HG02870 (cell line): ENCODE results near the gene DLGAP4.

Source experiments
- ATAC-seq: cut with Tn5 transposase; IDR thresholded peaks from one replicate; pipeline ENCODE4 v1.9.1; 2021; ENCODE audit warnings: mild to moderate bottlenecking, moderate library complexity; ENCODE audit not compliant: unreplicated experiment

Gene DLGAP4

DNA sequence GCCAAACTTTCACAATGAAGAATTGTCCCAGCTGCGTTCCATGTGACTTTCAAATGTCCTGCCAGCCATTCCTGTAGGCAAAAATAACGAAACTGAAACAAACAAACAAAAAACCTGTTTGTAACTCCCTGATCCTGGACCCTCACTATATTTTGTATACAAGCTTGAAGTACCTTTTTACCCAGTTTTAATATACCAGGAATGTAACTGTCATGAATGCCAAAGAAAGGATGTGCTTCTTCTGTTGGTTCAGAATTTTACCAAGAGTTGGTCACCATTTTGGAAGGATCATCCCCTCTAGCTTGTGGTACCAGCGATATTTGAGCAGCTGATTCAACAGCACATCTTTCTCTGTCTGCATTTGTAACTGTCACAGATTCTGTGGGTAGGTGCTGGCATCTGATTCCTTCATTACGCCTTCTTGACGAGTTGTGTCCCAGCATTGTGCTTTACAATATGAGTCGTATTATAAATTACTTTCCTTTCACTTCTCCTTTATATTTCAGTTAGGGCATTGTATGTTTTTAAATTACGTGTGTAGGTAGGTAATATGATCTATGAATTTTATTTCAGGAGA, 93.9 kb downstream of the DLGAP4 start:
- ATAC-seq: no peak

DNA sequence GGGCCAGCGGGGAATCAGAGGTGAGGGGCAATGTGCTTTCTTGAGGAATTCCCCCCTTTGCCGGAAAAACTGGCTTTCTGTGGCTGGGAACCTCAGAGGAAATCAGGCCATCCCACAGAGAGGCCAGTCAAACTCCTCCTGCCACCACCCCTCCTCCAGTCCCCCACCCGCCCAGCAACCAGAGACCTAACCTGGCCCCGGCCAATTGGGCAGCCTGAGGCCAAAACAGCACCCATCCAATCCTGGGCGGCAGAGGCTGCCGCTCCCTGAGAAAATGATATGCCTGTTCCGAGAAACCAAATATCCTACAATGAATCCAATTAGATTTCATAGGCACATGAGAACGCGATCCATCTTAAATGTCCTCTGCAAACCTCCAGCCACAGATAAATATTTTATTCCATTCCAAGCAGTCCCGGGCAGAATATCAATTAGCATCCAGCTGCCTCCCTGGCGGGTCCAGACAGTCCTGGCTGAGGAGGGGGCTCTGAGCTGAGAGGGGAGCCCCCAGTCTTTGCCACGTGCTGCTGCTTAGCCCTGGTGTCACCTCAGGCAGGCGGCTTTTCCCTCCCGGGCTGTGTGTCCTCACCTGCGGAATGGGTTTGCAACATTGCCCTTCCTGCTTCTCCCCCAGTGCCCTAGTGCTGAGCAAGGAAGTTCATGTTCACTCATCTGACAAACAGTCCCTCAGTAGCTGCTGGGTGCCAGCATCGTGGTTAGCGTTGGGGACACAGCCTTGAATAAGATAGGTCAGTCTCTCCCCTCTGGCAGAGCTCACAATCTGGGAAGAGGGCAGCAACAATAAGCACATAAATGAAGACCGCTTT, 95.0 kb downstream of the DLGAP4 start:
- no peak for ATAC-seq

DNA sequence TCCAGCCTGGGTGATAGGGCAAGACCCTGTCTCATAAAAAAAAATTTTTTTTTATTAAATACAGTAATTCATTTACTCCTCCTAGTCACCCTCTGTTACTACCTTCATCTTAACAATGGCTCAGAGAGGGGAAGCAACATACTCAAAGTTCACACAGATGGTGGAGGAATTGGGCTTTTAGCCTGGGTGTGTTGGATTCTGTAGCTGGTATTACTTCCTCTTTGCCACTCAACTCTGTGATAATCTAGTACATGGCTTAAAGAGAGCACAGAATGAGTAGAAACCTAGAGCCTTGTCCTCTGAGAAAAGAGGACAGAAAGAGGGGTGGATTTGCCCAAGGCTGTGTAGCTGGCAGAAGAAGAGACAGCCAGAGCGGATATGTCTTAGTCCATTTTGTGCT, 96.6 kb downstream of the DLGAP4 start:
- ATAC-seq: no peak

DNA sequence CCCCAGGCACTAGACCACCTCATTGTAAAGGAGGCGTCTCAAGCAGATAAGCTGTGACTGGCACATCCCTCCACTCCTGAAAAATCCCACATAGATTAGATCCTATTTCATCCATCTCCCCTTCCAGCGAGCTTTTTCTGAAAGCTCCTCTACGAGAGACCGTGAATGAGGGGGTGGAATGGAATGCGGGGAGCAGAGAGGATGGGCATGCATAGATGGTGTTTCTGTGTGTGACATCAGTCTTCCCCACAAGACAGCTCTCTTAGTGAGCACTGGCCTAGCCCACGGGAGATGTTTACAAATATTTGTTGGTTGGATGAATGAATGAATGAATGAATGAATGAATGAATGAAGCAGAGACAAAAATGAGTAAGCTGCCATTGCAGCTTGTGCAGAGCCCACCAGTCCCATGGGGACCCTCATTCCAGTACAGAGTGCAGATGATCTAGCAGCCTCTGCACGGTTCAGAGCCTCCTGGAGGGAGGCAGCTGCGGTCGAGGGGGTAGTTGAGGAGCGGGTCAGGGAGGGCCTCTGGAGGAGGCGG, 98.4 kb downstream of the DLGAP4 start:
- no peak for ATAC-seq

DNA sequence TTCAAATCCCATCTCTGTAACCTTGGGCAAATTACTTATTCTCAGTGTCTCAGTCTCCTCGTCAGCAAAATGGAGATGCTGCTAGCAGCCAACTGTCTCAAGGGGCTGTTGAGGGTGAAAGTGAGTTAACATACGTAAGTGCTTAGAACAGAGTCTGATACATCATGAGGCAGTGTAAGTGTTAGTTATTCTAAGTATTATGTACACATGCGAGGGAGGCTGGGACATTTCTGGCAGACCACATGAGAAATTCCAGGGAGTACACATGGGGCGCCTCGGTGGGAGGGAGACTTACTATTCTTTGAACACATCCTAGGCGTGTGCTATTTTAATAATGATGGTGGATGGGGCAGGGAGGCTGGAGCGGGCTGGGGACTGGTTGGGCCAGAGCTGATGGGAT, 99.1 kb downstream of the DLGAP4 start:
- no peak for ATAC-seq

DNA sequence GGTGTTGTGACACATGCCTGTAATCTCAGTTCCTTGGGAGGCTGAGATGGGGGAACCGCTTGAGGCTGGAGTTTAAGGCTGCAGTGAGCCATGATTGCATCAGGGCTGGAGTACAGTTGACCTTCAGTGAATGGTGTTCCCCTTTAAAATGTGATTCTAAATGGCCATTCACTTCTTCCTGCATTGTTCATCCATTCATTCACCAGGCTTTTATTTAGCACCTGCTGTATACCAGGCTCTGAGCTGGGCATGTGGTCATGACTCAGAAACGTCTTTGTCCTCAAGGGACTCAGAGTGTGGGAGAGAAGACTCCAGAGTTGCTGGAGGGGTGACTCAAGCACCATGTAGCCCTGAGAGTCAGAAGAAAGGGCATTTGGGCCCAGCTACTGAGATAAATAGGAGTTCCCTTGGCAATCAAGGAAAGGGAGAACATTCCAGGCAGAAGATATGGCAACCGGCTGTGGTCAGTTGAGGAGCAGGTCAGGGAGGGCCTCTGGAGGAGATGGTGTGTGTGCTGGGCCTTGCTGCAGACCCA, 101.1 kb downstream of the DLGAP4 start:
- no peak for ATAC-seq

DNA sequence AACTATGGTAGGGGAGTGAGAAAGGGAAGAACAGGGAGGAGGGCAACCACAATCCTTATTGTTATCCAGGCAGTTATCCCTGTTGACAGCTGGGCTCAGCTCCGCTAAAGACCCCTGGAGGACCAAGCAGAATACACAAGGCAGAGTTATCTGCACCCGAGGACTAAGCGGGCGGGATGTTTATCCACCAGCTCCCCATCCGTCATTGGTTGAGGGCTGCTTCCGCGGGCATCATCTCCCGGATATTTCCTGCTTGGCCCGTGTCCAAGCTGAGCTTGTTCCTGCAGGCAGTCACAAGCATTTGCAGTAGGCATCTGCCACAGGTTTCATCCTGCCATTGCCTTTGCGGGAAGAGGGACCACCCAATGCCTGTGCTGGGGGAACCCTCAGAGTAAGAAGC, 102.1 kb downstream of the DLGAP4 start:
- ATAC-seq: no peak

DNA sequence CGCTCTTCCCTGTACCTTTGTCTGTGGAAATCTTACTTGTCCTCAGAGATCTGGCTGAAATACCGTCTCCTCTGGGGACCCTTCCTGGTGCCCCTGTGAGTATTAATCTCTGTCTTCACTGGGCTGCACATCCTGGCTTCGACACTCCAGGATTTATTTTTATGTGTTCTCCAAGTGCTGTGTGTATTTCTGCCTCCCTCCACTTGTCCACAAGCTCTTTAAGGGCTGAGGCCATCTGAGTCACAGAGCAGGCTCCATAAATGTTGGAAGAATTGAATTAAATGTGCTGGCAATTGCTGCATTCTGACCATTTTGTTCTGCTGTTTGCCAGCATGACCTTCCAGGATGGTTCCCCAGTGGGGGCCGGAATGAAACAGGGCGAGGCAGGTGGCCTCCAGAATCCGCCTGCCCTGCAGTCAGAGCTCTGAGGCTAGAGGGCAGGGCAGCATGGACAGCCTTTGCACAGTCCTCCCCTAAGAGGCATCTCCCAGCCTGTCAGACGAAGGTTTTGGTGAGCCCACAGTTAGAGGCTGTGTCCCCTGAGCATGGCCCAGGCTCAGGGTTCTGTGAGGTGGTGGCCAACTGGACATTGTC, 105.8 kb downstream of the DLGAP4 start:
- no peak for ATAC-seq

DNA sequence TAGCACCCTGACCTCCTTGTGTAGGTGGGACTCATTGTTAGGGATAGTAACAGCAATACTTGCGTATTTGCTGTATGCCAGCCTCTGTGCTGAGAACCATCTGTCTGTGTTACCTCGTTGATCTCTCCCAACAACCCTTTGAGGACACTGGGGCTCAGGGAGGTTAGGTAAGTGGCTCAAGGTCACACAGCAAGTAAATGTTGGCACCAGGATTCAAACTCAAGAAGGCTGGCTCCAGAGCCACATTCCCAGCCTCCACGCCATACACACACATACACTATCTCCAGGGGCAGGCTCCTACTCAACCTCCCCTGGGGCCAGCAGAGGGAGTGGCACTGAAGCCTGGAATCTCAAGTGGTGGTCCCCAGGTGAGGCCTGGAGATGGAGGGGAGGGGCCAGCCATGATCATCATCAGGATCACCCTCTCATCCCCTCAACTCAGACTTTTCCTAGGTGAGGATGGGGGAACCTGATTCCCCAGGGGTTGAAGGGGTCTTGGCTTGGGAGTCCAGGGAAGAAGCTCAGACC, 109.4 kb downstream of the DLGAP4 start:
- ATAC-seq: no peak

DNA sequence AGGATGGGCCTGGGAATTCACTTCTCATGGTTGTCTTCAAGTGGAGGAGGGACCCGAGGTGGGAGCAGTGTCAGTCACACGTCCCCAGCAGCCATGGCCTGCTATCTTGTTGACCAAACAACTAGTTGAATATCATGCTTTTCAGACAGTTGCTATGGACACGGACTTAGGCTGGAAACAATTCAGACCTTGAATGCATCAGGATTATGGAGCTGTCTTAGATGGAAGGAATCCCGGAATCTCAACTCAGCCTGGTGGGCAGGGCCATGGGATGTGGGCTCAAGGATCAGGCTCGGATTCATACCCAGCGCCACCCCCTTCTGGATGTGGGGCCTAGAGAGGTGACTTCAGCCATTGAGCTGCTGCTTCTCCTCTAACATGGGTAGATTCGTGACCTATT, 112.6 kb downstream of the DLGAP4 start:
- ATAC-seq: no peak

DNA sequence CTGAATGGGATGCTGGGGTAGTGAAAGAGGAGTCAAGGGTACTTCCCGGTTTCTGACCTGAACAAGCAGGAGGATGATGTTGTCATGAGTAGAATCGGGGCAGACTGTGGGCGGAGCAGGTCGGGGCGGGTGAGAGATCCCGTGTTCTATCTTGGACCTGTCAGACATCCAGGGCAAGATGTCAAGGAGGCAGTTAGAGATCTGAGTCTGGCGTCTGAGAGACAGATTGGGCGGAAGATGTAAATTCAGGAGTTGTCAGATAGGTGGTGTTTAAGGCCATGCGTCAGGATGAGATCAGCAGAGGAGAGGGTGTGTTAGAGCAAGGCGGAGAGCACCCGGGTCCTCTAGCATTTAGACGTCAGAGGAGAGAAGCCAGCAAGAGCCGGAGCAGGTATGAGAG, 115.5 kb downstream of the DLGAP4 start:
- no peak for ATAC-seq

DNA sequence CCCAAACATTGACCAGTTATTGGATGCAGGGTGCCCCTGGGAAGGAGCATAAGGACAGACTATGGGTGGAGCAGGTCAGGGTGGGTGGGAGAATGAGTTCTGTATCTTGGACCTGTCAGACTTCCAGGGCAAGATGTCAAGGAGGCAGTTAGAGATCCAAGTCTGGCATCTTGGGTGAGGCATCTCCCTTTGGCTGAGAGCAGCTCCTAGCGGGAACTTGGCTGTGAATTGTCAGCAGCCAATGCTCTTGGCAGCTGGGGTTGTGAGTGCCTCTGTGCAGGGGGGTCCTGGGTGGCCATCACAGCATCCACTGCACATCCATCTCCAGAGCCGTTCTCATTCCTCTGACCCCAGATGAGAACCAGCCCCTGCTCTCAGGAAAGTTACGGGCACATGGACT, 118.2 kb downstream of the DLGAP4 start:
- ATAC-seq: no peak

DNA sequence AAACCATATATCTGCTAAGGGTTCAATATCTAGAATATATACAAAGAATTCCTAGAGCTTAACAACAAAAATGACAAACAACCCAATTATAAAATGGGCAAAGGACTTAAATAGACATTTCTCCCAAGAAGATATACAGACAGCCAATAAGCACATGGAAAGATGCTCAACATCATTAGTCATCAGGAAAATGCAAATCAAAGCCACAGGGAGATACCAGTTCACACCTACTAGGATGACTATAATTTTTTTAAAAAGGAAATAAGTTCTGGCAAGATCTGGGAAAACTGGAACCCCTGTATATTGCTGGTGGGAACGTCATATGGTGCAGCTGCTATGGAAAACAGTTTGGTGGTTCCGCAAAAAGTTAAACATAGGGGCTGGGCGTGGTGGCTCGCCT, 119.0 kb downstream of the DLGAP4 start:
- no peak for ATAC-seq

DNA sequence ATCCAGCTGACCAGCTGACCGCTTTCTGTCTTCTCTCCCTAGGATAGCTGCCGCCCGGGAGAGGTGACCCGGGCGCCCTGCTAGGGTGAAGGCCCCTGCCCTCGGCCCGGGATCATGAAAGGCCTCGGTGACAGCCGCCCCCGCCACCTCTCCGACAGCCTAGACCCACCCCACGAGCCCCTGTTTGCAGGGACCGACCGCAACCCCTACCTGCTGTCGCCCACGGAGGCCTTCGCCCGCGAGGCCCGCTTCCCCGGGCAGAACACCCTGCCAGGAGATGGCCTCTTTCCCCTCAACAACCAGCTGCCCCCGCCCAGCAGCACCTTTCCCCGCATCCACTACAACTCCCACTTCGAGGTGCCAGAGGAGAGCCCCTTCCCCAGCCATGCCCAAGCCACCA, 125.5 kb downstream of the DLGAP4 start:
- no peak for ATAC-seq

DNA sequence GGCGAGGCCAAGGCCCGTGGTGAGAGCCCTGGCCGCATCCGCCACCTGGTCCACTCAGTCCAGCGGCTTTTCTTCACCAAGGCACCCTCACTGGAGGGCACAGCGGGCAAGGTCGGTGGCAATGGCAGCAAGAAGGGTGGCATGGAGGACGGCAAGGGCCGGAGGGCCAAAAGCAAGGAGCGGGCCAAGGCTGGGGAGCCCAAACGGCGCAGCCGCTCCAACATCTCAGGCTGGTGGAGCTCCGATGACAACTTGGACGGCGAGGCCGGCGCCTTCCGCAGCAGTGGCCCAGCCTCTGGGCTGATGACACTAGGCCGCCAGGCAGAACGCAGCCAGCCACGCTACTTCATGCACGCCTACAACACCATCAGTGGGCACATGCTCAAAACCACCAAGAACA, 126.0 kb downstream of the DLGAP4 start:
- ATAC-seq: no peak

DNA sequence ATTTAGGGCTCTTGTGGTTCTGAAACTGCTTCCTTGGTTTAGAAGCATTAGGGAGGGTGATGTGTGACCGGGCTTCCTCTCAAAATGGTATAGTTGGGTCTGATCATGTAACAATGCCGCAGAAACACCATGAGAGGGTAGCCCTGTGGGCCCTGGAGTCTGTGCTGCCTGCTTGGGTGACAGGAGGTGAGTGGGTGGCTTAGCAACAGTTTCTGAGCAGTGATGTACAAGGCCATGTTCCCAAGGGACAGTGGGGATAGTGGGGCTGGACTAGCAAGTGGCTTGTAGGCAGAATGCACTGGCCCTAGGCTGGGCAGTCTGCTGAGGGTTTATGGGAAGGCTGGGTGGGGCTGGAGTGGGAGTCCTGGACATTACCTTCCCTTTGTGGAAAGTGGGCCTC, 128.2 kb downstream of the DLGAP4 start:
- ATAC-seq: no peak

DNA sequence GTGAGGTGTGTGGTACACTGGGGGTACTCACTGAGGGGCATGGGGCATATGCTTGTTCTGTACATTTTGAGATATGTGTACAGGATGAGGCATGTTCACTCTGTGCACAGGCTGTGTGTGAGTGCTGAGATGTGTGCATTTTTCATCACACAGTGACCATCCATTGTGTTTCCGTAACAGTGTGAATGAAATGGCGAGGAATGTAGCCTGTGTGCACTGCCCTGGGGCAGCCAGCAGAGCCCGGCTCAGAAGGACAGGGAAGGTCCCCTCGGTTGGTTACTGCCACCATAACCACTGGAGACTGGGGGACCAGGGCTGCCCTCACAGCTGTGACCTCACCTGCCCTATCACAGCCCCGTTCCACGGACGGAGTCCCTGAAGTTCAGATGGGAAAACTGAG, 129.0 kb downstream of the DLGAP4 start:
- no peak for ATAC-seq

DNA sequence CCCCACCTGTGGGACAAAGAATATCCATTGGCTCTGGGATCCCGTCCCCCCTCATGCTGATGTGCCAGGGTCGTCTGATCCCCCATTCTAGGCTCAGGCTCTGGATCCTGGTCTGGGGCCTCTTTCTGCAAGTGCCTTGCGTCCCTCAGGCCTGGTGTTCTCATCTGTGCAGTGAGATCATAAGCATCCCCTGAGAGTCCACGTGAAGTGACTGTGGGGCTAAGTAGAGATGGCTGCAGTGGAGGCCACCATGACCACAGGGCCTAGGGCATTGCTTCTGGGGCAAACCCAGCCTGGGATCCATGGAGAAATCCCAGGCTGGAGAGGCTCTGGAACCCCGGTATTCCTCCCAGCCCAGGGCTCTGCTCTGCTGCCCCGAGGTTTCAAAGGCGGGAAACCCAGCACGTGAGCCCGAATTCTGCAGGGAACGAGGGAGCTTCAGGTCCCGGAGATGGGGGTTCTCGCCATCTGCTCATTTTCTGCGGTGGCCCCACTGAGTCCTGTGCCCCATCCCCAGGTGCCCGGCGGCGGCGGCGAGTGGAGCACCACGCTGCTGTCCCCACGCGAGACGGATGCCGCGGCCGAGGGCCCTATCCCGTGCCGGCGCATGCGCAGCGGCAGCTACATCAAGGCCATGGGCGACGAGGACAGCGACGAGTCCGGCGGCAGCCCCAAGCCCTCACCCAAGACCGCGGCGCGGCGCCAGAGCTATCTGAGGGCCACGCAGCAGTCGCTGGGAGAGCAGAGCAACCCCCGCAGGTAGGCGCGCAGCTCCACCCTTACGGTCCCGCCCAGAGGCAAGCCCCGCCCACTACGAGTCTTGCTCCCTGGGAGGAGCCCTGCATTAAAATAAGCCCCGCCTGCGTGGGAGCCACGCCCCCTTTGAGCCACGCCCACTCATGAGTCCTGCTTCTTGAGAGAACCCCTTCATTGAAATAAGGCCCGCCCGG, 129.7 kb downstream of the DLGAP4 start:
- no peak for ATAC-seq

DNA sequence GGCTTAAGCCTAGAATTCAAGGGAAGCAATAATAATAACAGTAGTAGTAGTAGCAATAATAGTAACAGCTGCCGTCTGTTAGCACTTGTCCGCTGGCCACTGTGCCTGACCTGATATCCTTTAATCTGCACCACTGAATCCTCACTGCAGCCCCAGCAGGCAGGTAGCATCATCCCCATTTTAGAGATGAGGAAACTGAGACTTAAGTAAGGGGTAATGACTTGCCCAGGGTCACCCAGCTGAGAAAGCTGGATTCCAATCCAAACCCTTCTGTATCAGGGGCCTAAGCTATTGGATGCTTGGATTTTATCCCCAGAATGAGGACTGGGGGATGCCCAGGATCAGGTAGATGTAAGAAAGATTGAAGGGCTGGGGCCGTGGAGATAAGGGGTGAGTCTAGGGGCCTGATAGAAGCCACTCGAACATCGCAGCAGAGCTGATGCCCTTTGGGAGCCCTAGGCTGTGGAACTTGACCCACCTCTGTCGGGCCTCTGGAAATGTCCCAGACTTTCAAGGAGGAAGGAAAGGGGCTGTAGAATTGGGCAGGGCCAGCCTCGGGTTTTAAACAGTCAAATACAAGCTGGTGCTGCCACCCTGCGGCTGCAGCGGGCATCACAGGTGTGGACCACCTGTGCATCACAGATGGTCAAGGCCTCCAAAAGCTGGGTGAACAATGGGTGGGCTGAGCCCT, 133.0 kb downstream of the DLGAP4 start:
- ATAC-seq: no peak

DNA sequence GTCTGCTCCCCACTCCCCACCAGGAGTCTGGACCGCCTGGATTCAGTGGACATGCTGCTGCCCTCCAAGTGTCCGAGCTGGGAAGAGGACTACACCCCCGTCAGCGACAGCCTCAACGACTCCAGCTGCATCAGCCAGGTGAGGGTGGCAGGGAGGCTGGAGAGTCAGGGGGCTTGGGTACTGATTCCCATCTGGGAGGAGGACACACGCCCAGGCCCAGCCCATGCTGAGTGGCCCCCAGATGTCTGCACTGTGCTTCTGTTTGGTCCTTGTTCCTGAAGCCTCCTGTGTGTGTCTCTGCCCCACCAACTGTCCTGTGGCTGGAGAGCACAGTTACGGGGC, 133.6 kb downstream of the DLGAP4 start:
- no peak for ATAC-seq
